Measurements from ENCODE around the gene PAQR8.

DNA sequence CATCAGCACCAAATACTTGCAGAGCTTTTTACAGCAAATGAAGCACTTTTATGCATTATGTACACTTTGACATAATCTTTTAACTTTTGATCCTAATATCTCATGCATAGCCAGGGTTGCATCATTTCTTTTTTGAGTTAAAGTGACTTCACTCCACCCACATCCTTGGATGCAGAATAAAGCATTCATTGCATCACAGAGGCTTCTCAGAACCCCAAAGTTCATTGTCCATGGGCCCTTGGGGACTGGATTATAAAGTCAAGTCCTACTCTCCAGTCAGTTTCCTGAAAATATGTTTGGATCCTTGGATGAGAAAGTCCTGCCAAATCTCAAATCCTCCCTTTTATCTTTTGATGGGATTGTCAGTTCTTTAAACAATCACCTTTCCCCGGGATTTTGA is 47.5 kb downstream of the PAQR8 start:
- TF ChIP-seq EZH2phosphoT487 (IDR thresholded peaks at IDR 0.05; ENCODE audit: low read depth, severe bottlenecking, unreplicated experiment): no peak
- TF ChIP-seq, protein P1, sequence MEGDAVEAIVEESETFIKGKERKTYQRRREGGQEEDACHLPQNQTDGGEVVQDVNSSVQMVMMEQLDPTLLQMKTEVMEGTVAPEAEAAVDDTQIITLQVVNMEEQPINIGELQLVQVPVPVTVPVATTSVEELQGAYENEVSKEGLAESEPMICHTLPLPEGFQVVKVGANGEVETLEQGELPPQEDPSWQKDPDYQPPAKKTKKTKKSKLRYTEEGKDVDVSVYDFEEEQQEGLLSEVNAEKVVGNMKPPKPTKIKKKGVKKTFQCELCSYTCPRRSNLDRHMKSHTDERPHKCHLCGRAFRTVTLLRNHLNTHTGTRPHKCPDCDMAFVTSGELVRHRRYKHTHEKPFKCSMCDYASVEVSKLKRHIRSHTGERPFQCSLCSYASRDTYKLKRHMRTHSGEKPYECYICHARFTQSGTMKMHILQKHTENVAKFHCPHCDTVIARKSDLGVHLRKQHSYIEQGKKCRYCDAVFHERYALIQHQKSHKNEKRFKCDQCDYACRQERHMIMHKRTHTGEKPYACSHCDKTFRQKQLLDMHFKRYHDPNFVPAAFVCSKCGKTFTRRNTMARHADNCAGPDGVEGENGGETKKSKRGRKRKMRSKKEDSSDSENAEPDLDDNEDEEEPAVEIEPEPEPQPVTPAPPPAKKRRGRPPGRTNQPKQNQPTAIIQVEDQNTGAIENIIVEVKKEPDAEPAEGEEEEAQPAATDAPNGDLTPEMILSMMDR (IDR thresholded peaks at IDR 0.05; ENCODE audit: poor library complexity): no peak
